ENCODE measurements around the gene PDCL2. TPM values are rescaled to one million over a fixed set of nuclear protein-coding genes. Genes with fewer than 3 reads are reported as not detected.

PDCL2 gene
- total RNA-seq, 2 donors from 2014 or later = not detected

DNA sequence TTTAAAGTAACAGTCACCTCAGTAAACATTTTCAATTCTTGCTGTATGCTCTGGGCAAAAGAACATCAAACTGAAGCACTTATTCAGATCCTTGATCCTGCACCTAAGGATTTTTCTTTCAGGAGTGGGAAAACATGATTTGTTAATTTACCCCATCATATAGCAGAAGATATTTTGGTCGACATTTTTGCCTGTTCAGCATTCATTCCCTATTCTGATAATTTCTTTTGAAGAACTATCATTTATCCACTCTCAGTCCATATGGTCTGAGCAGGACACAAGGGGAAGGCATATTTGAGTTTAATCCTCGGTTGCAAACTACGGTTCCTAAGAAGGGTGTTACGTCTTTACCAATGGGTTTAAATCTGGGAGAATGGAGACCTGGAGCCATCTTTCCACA lies 44.1 kb downstream of the PDCL2 start:
- Histone ChIP-seq H3K27ac (peak overlapping the region; percentile 96 to 99), H3K36me3 (no peaks in the 10 kb centered on the region), H3K4me3 (peak overlapping the region in 1 of 2 donors; percentile 72), H3K4me1 (replicated peaks) (peaks cover 3% of the 10 kb centered on the region), H3K27me3 (replicated peaks; ENCODE audit: insufficient read depth) (no peaks in the 10 kb centered on the region), H3K9me3 (no peaks in the 10 kb centered on the region)
- no peak for TF ChIP-seq POLR2AphosphoS5 (IDR thresholded peaks at IDR 0.05)
- no peak for TF ChIP-seq POLR2A (IDR thresholded peaks at IDR 0.05)
- TF ChIP-seq, protein P1, sequence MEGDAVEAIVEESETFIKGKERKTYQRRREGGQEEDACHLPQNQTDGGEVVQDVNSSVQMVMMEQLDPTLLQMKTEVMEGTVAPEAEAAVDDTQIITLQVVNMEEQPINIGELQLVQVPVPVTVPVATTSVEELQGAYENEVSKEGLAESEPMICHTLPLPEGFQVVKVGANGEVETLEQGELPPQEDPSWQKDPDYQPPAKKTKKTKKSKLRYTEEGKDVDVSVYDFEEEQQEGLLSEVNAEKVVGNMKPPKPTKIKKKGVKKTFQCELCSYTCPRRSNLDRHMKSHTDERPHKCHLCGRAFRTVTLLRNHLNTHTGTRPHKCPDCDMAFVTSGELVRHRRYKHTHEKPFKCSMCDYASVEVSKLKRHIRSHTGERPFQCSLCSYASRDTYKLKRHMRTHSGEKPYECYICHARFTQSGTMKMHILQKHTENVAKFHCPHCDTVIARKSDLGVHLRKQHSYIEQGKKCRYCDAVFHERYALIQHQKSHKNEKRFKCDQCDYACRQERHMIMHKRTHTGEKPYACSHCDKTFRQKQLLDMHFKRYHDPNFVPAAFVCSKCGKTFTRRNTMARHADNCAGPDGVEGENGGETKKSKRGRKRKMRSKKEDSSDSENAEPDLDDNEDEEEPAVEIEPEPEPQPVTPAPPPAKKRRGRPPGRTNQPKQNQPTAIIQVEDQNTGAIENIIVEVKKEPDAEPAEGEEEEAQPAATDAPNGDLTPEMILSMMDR (IDR thresholded peaks at IDR 0.05) = no peak
- DNase-seq (ENCODE audit: low spot score) = no peak
- intact Hi-C loops (cut with DNase I) = loop anchor here (2.0 to 10.0 kb wide), 3 partner anchors 141 to 307 kb away; partner anchors contain the start of genes EXOC1 and SRD5A3
- 75% methylated on average over 4 of the region's 4 CpGs for WGBS

DNA sequence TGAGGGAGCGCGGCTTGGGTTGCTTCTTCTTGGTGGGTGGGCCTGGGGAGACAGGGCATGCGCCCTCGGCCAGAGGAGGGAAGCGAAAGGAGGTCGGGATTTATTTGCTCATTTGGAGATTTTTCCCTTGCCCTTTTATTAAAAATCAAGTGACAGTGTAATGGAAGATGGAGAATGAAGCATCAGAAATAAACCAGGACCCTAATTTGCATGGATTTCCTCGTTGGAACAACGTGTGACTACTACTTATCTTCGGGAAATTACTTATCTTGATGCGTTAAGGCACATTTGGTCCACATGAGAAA lies 44.6 kb downstream of the PDCL2 start:
- no peak for DNase-seq (ENCODE audit: low spot score)
- peak overlapping the region; percentile 96 to 99 for H3K27ac ChIP-seq
- intact Hi-C loops (cut with DNase I) = loop anchor here (2.0 to 10.0 kb wide), 3 partner anchors 140 to 307 kb away; partner anchors contain the start of genes EXOC1 and SRD5A3
- TF ChIP-seq POLR2A (IDR thresholded peaks at IDR 0.05) (no peak), POLR2AphosphoS5 (IDR thresholded peaks at IDR 0.05) (no peak)
- TF ChIP-seq, protein P1 (IDR thresholded peaks at IDR 0.05) = no peak
- peak overlapping the region; percentile 72 to 92 for H3K4me3 ChIP-seq
- peaks cover 3% of the 10 kb centered on the region for H3K4me1 ChIP-seq (replicated peaks)
- under 1% methylated on average over 10 of the region's 10 CpGs for WGBS
- no peaks in the 10 kb centered on the region for H3K36me3 ChIP-seq
- H3K27me3 ChIP-seq (replicated peaks; ENCODE audit: insufficient read depth) = no peaks in the 10 kb centered on the region
- no peaks in the 10 kb centered on the region for H3K9me3 ChIP-seq

DNA sequence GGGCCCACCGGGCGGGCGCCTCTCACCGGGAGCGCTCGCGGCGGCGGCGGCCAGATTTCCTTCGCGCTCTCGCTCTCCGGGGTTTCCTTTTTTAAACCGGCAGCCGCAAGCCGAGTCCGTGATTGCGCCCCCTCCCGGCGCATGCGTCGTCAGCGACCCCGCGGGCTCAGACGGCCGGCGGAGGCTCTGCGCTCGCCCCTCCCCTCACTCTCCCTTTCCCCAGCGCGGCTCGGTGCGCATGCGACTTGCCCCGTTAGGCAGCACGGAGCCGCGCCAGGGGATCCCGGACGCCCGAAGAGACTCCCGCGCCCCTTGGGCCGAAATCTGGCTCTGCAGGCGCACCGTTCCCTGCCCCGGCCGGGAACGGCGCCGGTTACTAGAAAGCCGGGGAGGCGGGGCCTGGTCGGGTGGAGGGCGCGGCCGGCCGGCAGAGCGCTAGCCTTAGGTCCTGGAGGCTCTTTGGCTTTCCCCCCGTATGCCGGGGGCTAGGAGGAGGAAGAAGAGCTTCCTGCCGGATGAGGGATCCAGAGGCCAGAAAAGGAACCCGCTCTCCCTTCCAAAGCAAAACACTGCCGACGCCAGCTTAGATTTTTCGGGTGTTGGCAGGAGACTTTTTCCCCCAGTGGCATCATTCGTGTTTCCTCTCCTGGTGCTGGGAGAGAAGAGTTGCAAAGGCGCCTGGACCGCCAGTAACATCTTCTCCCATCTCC lies 45.1 kb downstream of the PDCL2 start, which contains the start of gene CLOCK:
TSS of gene CLOCK (minus strand) at position 154 of the 710 bp plus-strand sequence. CDS start 64,124 bp downstream, outside the sequence.
- peak within 1 kb of the TSS; percentile 96 to 99 for H3K27ac ChIP-seq
- H3K4me3 ChIP-seq = peak within 1 kb of the TSS; percentile 72 to 92
- DNase-seq (ENCODE audit: low spot score) = peak; percentile 74
- H3K36me3 ChIP-seq = no peaks in the 10 kb centered on the region
- no peaks in the 10 kb centered on the region for H3K27me3 ChIP-seq (replicated peaks; ENCODE audit: insufficient read depth)
- intact Hi-C loops (cut with DNase I) = loop anchor here (2.0 to 10.0 kb wide), 3 partner anchors 140 to 308 kb away; partner anchors contain the start of genes EXOC1 and SRD5A3
- peaks cover 3% of the 10 kb centered on the region for H3K4me1 ChIP-seq (replicated peaks)
- TF ChIP-seq POLR2AphosphoS5 (IDR thresholded peaks at IDR 0.05) (peak; percentile 66), POLR2A (IDR thresholded peaks at IDR 0.05) (peak; percentile 52)
- TF ChIP-seq, protein P1 (IDR thresholded peaks at IDR 0.05) = peak in 3 of 4 experiments; percentile 57 to 75 (median 71)
- no peaks in the 10 kb centered on the region for H3K9me3 ChIP-seq
- WGBS = under 1% methylated on average over 66 of the region's 71 CpGs

DNA sequence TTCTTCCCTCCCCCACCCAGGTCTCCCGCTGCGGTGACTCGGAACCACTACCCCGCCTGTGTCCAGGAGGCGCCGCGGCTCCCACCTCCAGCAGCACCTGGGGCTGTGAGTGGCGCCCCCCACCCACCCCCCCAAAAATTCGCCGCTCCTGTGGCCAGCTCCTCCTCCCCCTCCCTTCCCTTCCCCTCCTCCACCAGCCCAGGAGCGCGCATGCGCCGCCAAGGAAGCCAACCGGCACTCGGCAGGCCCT lies 45.6 kb downstream of the PDCL2 start:
- H3K4me1 ChIP-seq (replicated peaks) = peaks cover 3% of the 10 kb centered on the region
- H3K27ac ChIP-seq = peak overlapping the region; percentile 96 to 99
- DNase-seq (ENCODE audit: low spot score) = no peak
- no peaks in the 10 kb centered on the region for H3K27me3 ChIP-seq (replicated peaks; ENCODE audit: insufficient read depth)
- H3K36me3 ChIP-seq = no peaks in the 10 kb centered on the region
- no peak for TF ChIP-seq POLR2A (IDR thresholded peaks at IDR 0.05)
- TF ChIP-seq, protein P1 (IDR thresholded peaks at IDR 0.05) = no peak
- TF ChIP-seq POLR2AphosphoS5 (IDR thresholded peaks at IDR 0.05) = no peak
- intact Hi-C loops (cut with DNase I) = loop anchor here (2.0 to 10.0 kb wide), 3 partner anchors 139 to 308 kb away; partner anchors contain the start of genes EXOC1 and SRD5A3
- no peaks in the 10 kb centered on the region for H3K9me3 ChIP-seq
- H3K4me3 ChIP-seq = peak overlapping the region; percentile 72 to 92
- 0% methylated on average over 16 of the region's 16 CpGs for WGBS

Measured in prostate gland (tissue), 2 donors.